Stimulated activated CD4-positive, alpha-beta T cell treated with anti-CD3 and anti-CD28 coated beads, TNF-alpha, amount 100 ng/mL, for 24 hours (primary cell): ENCODE data around the gene BFSP2.

Source experiments
- DNase-seq, 3 experiments: peaks; one replicate each; pipeline ENCODE4 v3.0.0-alpha.2; 2020; ENCODE audit warnings: low read depth in 3 of 3

Gene BFSP2

GRCh38 chr3:133383741-133384140 is 16.1 kb upstream of the BFSP2 start:
- DNase-seq = no peak

GRCh38 chr3:133384331-133385027 is 15.4 kb upstream of the BFSP2 start:
- DNase-seq = peak in 1 of 3 experiments; percentile 31

DNA sequence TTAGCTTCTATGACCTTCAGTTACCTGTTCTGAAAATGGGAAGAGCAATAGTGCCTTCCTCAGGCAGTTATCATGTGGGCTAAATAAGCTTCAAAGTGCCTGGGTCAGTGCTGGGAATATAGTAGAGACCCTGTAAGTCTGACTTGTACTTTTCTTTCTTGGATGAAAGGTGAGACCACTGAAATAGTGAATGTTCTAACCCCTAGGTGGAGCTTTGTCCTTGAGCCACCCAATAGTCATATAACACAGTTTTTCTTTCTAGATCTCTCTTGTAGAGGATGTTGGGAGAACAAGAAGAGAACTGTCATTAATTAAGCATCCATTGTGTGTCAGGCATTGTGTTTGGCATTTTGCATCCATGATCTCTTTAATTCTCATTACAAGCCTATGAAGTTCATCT is 13.0 kb upstream of the BFSP2 start:
- no peak for DNase-seq

- DNase-seq = no peak
These were observed 12.5 kb upstream of the BFSP2 start for GRCh38 chr3:133387341-133387740.

GRCh38 chr3:133388696-133389395 is 11.0 kb upstream of the BFSP2 start:
- no peak for DNase-seq

- DNase-seq = no peak
These were observed 9.1 kb upstream of the BFSP2 start for GRCh38 chr3:133390715-133391114.

- DNase-seq = no peak
These were observed 6.7 kb upstream of the BFSP2 start for GRCh38 chr3:133393204-133393603.

DNA sequence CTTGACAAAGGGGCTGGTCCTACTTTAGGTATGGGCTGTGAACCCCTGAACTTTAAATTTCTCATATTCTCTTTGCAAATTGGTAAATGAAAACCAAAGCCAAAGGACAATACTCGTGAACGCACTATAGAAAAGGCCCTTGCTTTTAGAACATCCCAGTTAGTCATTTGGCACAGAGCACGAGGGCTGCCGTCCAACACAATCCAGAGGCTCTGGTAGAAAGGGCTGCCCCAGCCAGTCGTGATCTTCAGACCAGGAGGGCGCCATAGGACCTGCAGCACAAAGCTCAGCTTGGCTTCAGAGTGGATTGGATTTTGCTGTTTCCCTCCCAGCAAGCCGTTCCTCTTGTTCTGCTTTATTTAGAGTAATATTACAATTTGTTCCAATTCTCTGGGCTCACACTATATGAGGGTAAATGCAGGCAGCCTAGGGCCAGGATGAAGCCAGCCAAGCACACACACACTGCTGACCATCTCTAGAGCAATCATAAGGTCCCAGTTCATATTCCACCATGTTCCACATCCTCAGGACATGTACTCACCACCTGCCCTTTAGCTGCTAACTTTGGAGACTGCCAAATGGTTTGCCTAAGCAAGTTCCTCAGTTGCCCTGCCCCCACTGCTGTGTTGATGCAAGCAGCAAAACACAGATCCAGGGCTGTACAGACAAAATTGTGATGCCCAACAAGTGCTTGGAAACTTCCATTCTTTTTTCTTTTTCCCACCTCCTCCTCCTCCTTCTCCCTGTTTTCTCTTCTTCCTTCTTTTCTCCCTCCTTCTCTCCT is 6.0 kb upstream of the BFSP2 start:
- DNase-seq = no peak

GRCh38 chr3:133394561-133395311 is 5.1 kb upstream of the BFSP2 start:
- DNase-seq = no peak

DNA sequence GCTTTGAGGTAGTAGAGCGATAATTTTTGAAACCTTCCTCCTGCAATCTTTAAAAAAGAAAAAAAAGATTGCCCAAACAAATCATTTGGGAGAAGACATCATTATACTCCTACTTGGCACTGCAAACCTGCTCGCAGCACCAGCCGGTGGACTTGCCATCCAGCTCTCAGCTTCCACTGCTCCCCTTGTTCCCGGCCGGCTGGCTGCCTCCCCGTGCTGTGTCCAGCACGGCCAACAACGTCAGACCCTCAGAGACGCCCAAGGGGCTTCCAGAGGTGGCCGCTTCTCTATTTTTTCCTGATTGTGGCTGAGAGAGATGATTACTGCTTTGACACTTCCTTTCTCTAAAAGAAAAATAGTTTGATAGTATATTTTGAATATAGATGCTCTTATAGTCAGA is 3.0 kb upstream of the BFSP2 start:
- DNase-seq = no peak

- no peak for DNase-seq
These were observed 1.7 kb downstream of the BFSP2 start for GRCh38 chr3:133401374-133402135.

DNA sequence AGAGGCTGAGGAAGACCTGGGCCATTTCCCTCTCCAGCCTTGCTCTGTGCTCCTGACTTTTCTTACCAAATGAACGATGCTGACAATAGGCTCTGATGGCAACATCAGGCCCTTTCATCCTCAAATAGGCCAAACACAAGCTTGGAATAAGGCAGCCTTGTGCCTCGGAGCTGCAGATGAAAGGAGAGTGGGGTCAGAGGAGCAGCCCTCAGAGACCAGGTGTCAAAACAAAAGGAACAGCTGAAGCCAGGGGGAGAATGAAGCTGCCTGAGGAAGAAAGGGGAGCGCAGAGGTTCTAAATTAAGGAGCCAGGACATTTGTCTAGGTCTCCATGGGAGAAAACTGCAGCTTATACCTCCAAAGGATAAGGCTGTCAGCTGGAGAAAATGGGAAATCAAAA is 5.1 kb downstream of the BFSP2 start:
- no peak for DNase-seq

- DNase-seq = no peak
These were observed 8.5 kb downstream of the BFSP2 start for GRCh38 chr3:133408366-133408765.

GRCh38 chr3:133408961-133409360 is 9.1 kb downstream of the BFSP2 start:
- no peak for DNase-seq

- no peak for DNase-seq
These were observed 10.5 kb downstream of the BFSP2 start for GRCh38 chr3:133410191-133410892.

DNA sequence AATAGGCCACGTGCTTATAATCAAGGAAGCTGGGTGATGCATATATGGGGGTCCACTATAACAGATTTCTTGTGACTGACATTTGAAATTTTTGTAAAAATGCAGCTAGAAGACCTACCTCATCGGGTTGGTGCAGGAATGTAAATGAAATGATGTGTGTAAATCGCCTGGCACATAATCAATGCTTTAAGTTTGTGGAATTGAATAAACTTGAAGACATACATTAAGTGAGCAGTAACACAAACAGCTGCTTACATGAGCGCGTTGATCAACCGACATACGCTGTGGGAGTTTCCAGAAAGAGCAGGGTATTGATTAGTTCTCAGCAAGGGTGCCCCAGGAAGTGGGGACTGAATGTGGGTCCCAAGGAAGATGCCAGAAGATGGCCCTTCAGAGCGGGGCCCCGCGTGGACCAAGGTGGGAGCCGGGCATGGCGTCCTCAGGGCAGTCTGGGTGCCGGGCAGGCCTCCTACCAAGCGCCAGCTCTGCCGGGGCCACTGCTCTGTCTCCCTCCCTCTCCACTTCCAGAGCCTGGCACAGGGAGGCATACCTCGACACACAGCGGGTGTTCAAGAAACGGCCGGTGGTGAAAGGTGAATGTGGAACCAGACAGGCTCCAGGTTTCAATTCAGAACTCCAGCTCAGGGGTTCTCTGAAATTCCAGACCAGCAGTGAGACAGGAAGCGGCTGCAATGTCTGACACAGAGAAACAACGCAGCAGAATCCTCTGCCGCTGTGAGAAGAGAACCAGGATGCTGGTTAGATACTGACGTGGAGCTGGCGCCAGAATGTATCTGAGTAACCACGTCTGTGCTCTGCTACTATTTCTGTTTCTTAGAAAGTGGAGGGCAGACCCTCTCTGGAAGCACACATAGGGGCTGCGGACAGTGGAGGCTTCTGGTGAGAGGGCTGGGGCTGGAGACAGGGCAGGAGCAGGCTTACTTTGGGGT is 12.6 kb downstream of the BFSP2 start:
- no peak for DNase-seq

GRCh38 chr3:133413161-133414020 is 13.5 kb downstream of the BFSP2 start:
- no peak for DNase-seq

GRCh38 chr3:133414021-133414392 is 14.2 kb downstream of the BFSP2 start:
- no peak for DNase-seq

- DNase-seq = no peak
These were observed 18.5 kb downstream of the BFSP2 start for GRCh38 chr3:133418361-133418760.
